Activated CD4-positive, alpha-beta memory T cell treated with anti-CD3 and anti-CD28 coated beads, Interleukin-2, amount 10 ng/mL, durations not matched to agents 7 days and 5 days (primary cell): ENCODE data around the gene AGAP1. TPM values are rescaled to one million over a fixed set of nuclear protein-coding genes. Genes with fewer than 3 reads are reported as not detected.

Source experiments
- CTCF ChIA-PET: fragments of 350-600 bp; sonication (Branson Sonifier 250); formaldehyde crosslinking; loops from one replicate; lab custom pipeline; 2021; ENCODE audit warnings: antibody characterized with exemption, inconsistent platforms; lab: Charles Lee
- POLR2A ChIA-PET: fragments of 350-600 bp; sonication (Branson Sonifier 250); formaldehyde crosslinking; loops from one replicate; lab custom pipeline; 2021; ENCODE audit warnings: antibody characterized with exemption; lab: Charles Lee
- DNase-seq: peaks from one replicate; pipeline ENCODE4 v3.0.0-alpha.2; 2020
- H3K27ac Mint-ChIP-seq: one replicate; pipeline ENCODE4 v1.8.0; 2021; ENCODE audit warnings: mild to moderate bottlenecking, mixed read lengths
- H3K27me3 Mint-ChIP-seq: one replicate; pipeline ENCODE4 v1.8.0; 2021; ENCODE audit warnings: mixed read lengths
- H3K36me3 Mint-ChIP-seq: one replicate; pipeline ENCODE4 v1.8.0; 2021; ENCODE audit warnings: low read depth, mixed read lengths
- H3K4me1 Mint-ChIP-seq: one replicate; pipeline ENCODE4 v1.8.0; 2021; ENCODE audit warnings: mixed read lengths
- H3K4me3 Mint-ChIP-seq: one replicate; pipeline ENCODE4 v1.8.0; 2021; ENCODE audit warnings: mild to moderate bottlenecking, mixed read lengths
- H3K9me3 Mint-ChIP-seq: one replicate; pipeline ENCODE4 v1.8.0; 2021; ENCODE audit warnings: mixed read lengths
- total RNA-seq, 2 experiments: library from RNA; stranded (reverse); gene quantifications; one replicate each; pipeline ENCODE4 v1.2.3, GENCODE V29; 2021

Gene AGAP1
- total RNA-seq, 2 experiments from 2014 or later = 1.1 to 1.2 TPM

DNA sequence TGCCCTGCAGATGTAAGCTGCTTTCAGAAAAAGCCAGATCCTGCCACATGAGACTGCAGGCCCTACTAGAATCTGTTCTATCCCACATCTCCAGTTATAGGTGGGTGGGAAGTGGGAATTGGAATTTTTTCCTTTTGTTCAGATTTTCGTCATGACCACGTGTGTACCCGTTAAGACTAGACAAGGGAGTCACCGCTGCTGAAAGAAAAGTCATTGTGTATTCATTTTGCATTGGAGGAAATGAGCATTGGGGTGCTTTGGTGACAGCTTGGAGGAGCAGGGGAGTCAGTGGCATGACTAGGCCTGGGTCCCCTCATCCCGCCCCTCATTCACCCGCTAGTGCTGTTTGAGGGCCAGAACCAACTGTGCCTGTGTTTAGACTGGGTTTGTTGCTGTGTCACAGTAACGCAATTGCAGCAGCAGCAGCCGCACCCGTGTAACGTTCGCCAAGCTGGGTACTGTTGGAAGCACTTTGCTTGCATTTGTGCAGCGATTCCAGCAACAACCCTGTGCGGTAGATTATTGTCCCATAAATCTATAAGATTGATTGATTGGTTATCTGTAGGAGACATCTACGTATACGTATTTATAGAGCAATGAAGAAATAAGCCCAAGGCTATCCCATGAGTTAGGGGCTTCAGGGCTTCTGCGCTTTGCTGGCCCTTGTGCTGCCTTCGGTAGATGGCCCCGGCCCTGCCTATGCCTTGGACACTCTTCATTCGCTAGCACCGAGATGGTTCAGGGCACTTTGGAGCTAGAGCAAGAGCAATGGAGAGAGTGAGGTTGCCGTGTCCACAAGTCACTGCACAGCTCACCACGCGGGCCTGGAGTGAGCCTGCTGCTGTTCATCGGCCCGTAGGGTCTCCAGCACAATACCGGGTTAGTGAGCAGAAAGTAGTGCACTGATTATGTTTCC, 194.9 kb downstream of the AGAP1 start:
- CTCF ChIA-PET = interaction anchor here (1.1 kb wide), 1 partner anchor 95 kb away, joined by 3 read pairs; no protein-coding TSS in a partner anchor
- no peak overlapping the region for H3K27ac Mint-ChIP-seq
- H3K4me1 Mint-ChIP-seq = peaks cover 14% of the 10 kb centered on the region
- no peaks in the 10 kb centered on the region for H3K36me3 Mint-ChIP-seq
- no peaks in the 10 kb centered on the region for H3K27me3 Mint-ChIP-seq
- DNase-seq = no peak
- H3K4me3 Mint-ChIP-seq = no peak overlapping the region
- POLR2A ChIA-PET = no interaction called here
- no peaks in the 10 kb centered on the region for H3K9me3 Mint-ChIP-seq

- no peaks in the 10 kb centered on the region for H3K27me3 Mint-ChIP-seq
- H3K4me3 Mint-ChIP-seq = no peak overlapping the region
- H3K4me1 Mint-ChIP-seq = peaks cover 14% of the 10 kb centered on the region
- H3K9me3 Mint-ChIP-seq = no peaks in the 10 kb centered on the region
- no peak overlapping the region for H3K27ac Mint-ChIP-seq
- POLR2A ChIA-PET = no interaction called here
- H3K36me3 Mint-ChIP-seq = no peaks in the 10 kb centered on the region
- CTCF ChIA-PET = interaction anchor here (1.1 kb wide), 1 partner anchor 96 kb away, joined by 3 read pairs; no protein-coding TSS in a partner anchor
- no peak for DNase-seq
Measured at GRCh38 chr2:235689427-235689853, 195.6 kb downstream of the AGAP1 start.

DNA sequence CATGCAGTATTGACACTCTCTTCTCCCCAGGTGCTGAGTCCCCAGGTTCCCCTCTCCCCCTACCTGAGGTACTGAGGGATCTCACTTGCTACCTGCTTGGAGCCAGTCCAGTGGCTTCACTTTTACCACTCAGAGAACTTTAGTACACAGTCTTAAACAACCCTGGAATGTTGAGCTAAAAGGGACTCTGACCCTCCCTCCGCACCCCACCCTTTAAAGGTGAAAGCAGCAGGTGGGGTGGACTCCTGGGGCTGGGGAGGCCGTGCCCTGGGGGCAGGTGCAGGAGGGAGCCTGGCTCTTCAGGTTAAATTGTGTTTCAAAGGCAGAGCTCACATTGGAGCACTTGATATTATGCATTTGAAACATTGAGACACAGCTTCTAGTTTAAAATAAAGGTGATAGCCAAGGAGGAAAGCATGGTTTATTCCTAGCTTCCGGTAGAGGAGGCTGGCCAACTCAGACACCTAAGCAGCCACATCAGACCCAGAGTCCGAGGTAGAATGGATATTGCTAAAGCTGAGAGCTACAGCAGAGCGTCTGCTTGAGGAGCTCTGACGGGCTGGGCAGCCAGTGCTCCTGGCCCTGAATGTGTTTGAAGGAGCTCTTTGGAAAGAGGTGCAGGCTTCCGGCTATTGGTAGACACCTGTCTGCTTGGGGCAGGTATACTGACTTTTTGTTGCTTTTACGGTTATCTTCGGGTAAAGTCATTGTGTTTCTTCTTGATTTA, 196.4 kb downstream of the AGAP1 start:
- H3K27me3 Mint-ChIP-seq = no peaks in the 10 kb centered on the region
- H3K36me3 Mint-ChIP-seq = no peaks in the 10 kb centered on the region
- H3K27ac Mint-ChIP-seq = no peak overlapping the region
- H3K4me1 Mint-ChIP-seq = peaks cover 6% of the 10 kb centered on the region
- POLR2A ChIA-PET = no interaction called here
- no peak for DNase-seq
- CTCF ChIA-PET = no interaction called here
- no peaks in the 10 kb centered on the region for H3K9me3 Mint-ChIP-seq
- H3K4me3 Mint-ChIP-seq = no peak overlapping the region

- CTCF ChIA-PET = no interaction called here
Measured at GRCh38 chr2:235690809-235691450, 197.1 kb downstream of the AGAP1 start.

DNA sequence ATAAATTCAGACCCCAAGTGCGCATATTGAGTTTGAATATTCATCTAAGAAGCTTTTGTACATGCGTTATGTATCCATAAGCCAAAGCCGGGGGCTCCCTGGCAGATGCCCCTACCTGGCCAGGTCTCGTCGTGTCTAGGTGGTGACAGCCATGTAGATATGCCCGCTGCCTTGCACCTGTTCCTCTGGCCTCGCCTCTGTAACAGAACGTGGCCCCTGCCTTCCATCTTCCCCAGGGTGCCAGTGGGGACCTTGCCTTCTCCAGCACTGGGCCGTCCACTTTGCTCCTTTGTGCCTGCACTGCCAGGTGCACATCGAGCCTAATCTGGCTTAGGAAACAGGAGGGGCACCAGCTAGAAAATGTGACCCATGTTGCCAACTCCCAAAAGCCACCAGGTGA, 198.2 kb downstream of the AGAP1 start:
- no peaks in the 10 kb centered on the region for H3K9me3 Mint-ChIP-seq
- H3K27me3 Mint-ChIP-seq = no peaks in the 10 kb centered on the region
- H3K4me1 Mint-ChIP-seq = no peaks in the 10 kb centered on the region
- H3K27ac Mint-ChIP-seq = no peak overlapping the region
- H3K36me3 Mint-ChIP-seq = no peaks in the 10 kb centered on the region
- DNase-seq = no peak
- ChIA-PET CTCF (no interaction called here), POLR2A (no interaction called here)
- no peak overlapping the region for H3K4me3 Mint-ChIP-seq

More at GRCh38 chr2:235690809-235691450, 197.1 kb downstream of the AGAP1 start:
- DNase-seq = no peak
- no peak overlapping the region for H3K27ac Mint-ChIP-seq
- no peaks in the 10 kb centered on the region for H3K27me3 Mint-ChIP-seq
- no peaks in the 10 kb centered on the region for H3K4me1 Mint-ChIP-seq
- H3K9me3 Mint-ChIP-seq = no peaks in the 10 kb centered on the region
- H3K4me3 Mint-ChIP-seq = no peak overlapping the region
- no peaks in the 10 kb centered on the region for H3K36me3 Mint-ChIP-seq
- POLR2A ChIA-PET = no interaction called here

DNA sequence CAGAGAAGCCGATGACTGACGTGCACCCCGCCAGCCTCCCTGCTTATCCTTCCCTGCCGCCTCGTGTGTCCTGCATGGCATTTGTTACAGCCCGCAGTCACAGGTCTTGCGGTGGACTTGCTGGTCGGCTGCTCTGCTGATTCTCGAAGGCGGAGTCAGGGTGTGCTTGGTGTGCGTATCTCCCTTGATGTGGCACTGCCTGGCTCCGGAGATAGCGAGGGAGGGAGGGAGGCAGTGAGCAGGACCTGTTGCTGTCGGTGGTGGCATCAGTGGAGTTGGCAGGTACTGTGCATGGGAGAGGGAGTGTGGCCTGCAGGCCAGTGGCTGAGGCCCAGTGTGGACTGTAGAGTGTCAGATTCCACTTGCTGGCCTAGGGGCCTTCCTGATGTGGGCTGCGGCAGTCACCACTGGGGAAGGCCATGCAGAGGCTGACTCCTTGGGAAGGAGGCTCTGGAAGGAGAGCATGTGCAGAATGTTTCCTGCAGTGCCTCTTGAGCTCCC, 198.9 kb downstream of the AGAP1 start:
- Mint-ChIP-seq H3K27ac (no peak overlapping the region), H3K4me3 (no peak overlapping the region), H3K9me3 (no peaks in the 10 kb centered on the region), H3K36me3 (no peaks in the 10 kb centered on the region), H3K4me1 (no peaks in the 10 kb centered on the region), H3K27me3 (no peaks in the 10 kb centered on the region)
- DNase-seq = no peak
- CTCF ChIA-PET = no interaction called here
- POLR2A ChIA-PET = no interaction called here

DNA sequence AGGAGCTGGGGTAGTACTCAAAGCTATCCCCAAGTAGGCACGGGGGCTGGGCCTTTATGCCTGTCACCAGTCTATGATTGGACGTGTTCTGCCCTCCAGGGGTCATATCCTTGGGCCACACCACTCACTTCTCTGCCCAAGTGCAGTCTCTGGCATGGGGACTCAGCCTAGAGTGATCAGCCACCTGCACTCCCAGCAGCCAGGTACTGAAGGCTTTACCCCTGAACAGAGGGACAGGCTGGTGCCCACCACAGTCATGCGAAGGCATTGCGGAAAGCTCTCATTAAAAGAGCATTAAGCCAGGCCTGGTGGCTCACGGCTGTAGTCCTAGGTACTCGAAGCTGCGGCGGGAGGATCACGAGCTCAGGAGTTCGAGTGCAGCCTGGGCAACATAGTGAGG, 199.4 kb downstream of the AGAP1 start:
- Mint-ChIP-seq H3K27me3 (no peaks in the 10 kb centered on the region), H3K4me3 (no peak overlapping the region), H3K9me3 (no peaks in the 10 kb centered on the region), H3K27ac (no peak overlapping the region), H3K36me3 (no peaks in the 10 kb centered on the region), H3K4me1 (no peaks in the 10 kb centered on the region)
- ChIA-PET POLR2A (no interaction called here), CTCF (no interaction called here)
- no peak for DNase-seq

- H3K9me3 Mint-ChIP-seq = no peaks in the 10 kb centered on the region
- DNase-seq = no peak
- POLR2A ChIA-PET = no interaction called here
Measured at GRCh38 chr2:235694721-235695601, 201.1 kb downstream of the AGAP1 start.

GRCh38 chr2:235695602-235695895, 201.7 kb downstream of the AGAP1 start:
- H3K4me3 Mint-ChIP-seq = no peak overlapping the region
- H3K9me3 Mint-ChIP-seq = no peaks in the 10 kb centered on the region
- POLR2A ChIA-PET = no interaction called here
- CTCF ChIA-PET = no interaction called here
- no peak for DNase-seq
- no peaks in the 10 kb centered on the region for H3K4me1 Mint-ChIP-seq
- no peak overlapping the region for H3K27ac Mint-ChIP-seq
- no peaks in the 10 kb centered on the region for H3K27me3 Mint-ChIP-seq
- H3K36me3 Mint-ChIP-seq = no peaks in the 10 kb centered on the region

More at GRCh38 chr2:235694721-235695601, 201.1 kb downstream of the AGAP1 start:
- CTCF ChIA-PET = no interaction called here
- Mint-ChIP-seq H3K27me3 (no peaks in the 10 kb centered on the region), H3K4me1 (no peaks in the 10 kb centered on the region), H3K4me3 (no peak overlapping the region), H3K36me3 (no peaks in the 10 kb centered on the region), H3K27ac (no peak overlapping the region)

GRCh38 chr2:235697041-235697440, 203.2 kb downstream of the AGAP1 start:
- Mint-ChIP-seq H3K9me3 (no peaks in the 10 kb centered on the region), H3K4me3 (no peak overlapping the region)
- CTCF ChIA-PET = no interaction called here

GRCh38 chr2:235698028-235698427, 204.2 kb downstream of the AGAP1 start:
- H3K4me3 Mint-ChIP-seq = no peak overlapping the region
- CTCF ChIA-PET = no interaction called here
- H3K9me3 Mint-ChIP-seq = no peaks in the 10 kb centered on the region
- POLR2A ChIA-PET = no interaction called here
- no peak overlapping the region for H3K27ac Mint-ChIP-seq
- no peaks in the 10 kb centered on the region for H3K4me1 Mint-ChIP-seq
- no peaks in the 10 kb centered on the region for H3K27me3 Mint-ChIP-seq
- DNase-seq = no peak
- no peaks in the 10 kb centered on the region for H3K36me3 Mint-ChIP-seq

More at GRCh38 chr2:235697041-235697440, 203.2 kb downstream of the AGAP1 start:
- Mint-ChIP-seq H3K36me3 (no peaks in the 10 kb centered on the region), H3K27ac (no peak overlapping the region), H3K4me1 (no peaks in the 10 kb centered on the region), H3K27me3 (no peaks in the 10 kb centered on the region)
- no peak for DNase-seq
- POLR2A ChIA-PET = no interaction called here

DNA sequence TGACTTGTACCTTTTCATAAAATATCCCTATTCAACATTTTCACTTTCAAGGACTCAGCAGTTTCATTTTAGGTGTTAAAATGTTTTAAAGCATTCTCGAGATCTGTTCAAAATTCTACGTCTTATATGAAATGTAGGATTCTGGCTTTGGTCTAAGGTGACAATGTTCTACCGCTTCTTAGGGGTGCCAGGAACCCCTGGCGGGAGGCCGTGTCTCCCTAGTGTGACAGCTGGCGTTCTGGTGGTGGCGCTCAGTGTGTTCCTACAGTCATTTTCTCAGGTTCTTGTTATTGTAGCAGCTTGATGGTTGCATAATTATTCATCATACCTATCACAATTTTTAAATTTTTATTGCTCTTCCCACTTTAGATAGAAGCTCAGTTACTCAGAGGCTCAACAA, 204.6 kb downstream of the AGAP1 start:
- Mint-ChIP-seq H3K4me3 (no peak overlapping the region), H3K27ac (no peak overlapping the region), H3K4me1 (no peaks in the 10 kb centered on the region), H3K9me3 (no peaks in the 10 kb centered on the region), H3K27me3 (no peaks in the 10 kb centered on the region), H3K36me3 (no peaks in the 10 kb centered on the region)
- CTCF ChIA-PET = no interaction called here
- POLR2A ChIA-PET = no interaction called here
- DNase-seq = no peak
